Measurements from ENCODE around the gene EPHB6.

The EPHB6 gene

DNA sequence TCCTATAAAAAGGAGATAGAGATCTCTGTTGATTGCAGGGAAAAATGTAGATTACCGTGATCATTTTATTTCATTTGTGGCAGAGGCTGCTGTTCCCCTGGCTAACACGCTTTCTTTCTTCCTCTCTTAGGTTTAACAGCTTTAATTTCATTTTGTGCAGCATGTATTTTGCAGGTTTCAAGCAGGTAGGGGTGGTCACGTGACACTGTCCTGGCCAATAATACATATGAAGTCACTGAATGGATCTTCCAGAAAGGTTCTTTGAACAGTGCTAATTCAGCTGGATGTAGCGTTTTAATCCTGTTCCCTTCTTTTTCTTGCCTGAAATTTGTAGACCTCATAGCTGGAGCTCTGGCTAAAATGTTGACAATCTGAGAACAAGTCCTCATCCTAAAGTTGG is 3.6 kb upstream of the EPHB6 start:
- no peak for DNase-seq (ENCODE audit: low read depth)
- H3K4me3 ChIP-seq (ENCODE audit: low read length): no peak overlapping the region
- TF ChIP-seq, protein P1, sequence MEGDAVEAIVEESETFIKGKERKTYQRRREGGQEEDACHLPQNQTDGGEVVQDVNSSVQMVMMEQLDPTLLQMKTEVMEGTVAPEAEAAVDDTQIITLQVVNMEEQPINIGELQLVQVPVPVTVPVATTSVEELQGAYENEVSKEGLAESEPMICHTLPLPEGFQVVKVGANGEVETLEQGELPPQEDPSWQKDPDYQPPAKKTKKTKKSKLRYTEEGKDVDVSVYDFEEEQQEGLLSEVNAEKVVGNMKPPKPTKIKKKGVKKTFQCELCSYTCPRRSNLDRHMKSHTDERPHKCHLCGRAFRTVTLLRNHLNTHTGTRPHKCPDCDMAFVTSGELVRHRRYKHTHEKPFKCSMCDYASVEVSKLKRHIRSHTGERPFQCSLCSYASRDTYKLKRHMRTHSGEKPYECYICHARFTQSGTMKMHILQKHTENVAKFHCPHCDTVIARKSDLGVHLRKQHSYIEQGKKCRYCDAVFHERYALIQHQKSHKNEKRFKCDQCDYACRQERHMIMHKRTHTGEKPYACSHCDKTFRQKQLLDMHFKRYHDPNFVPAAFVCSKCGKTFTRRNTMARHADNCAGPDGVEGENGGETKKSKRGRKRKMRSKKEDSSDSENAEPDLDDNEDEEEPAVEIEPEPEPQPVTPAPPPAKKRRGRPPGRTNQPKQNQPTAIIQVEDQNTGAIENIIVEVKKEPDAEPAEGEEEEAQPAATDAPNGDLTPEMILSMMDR (conservative IDR thresholded peaks at IDR 0.05; ENCODE audit: low read depth, low read length): no peak

DNA sequence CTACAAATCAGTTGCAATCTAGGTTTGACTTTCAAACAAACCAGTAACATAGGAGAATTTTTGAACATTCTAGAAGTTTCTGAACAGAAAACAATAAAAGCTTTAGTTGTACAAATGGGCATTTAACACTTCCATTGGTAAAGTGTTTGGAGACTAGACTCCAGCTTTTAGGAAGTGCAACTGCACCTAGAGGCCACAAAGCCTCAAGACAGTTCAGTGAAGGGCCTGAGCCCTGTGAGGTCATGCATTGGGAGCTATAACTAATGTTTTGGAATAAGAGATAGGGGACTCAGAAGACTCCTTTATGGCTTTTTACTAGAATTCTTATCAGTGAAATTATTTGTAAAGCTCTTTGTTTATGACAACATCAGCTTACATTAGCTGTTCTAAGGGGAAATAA is 3.0 kb upstream of the EPHB6 start:
- no peak for DNase-seq (ENCODE audit: low read depth)
- TF ChIP-seq, protein P1 (conservative IDR thresholded peaks at IDR 0.05; ENCODE audit: low read depth, low read length): no peak
- no peak overlapping the region for H3K4me3 ChIP-seq (ENCODE audit: low read length)

DNA sequence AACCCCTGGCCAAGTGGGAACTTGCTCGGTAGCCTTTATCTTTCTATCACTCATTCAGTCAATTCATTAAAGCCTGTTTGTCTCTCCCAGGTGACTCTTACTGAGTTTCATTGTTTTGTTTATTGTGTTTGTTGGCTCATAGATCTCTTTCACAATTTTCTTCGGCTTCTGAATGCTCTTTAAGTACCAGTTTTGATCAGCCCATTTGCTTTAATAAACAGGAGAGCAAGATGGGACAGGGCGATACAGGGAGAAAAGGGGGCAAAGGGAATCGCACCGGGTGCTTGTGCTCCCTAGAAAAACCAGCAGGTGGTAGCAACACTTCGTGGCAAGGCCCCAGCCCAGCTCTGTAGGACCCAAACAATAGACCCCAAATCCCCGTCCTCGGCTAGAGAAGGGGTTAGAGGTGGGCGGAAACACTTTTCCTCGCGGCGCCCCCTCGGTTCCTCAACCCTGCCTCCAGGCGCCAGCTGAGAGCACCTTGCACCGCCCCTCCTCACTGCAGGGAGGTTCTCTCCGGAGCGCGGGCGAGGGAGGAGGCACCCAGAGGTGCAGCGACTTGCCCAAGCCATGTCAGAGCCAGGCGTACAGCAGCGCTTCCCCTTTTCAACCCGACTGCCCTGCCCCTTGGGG is 1.0 kb upstream of the EPHB6 start:
- TF ChIP-seq, protein P1 (conservative IDR thresholded peaks at IDR 0.05; ENCODE audit: low read depth, low read length): peak; percentile 83
- peak overlapping the region; percentile 75 for H3K4me3 ChIP-seq (ENCODE audit: low read length)
- DNase-seq (ENCODE audit: low read depth): no peak

DNA sequence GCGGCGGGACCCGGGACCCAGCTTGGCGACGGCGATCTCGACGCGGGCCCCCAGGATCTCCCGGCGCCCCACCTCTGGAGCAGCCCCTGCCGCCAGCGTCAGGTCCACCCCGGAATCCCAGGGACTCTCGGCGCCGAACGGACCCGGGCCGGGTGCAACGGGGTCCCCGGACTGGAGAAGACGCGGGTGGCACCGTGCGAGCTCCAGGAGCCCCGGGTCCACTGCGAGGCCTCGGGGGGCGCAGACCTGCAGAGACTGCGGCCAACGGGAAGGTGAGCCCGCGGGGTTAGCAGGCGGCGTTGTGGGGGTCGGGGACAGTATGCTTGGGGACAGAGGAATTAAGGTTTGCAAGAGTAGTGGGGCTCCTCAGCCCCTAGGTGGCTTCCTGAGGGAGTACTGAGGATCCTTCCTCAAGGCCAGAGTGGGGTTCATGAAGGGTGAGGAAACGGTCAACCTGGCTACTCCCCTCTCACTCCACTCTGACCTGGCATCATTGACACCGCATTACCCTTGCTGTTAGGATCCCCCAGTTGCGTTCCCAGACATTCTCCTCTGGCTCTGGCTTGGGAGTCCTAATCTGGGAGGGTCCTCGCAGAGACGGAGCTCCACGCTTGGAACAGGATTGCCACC is 353 bp downstream of the EPHB6 start:
- TF ChIP-seq, protein P1 (conservative IDR thresholded peaks at IDR 0.05; ENCODE audit: low read depth, low read length): peak; percentile 15
- DNase-seq (ENCODE audit: low read depth): no peak
- peak overlapping the region; percentile 43 for H3K4me3 ChIP-seq (ENCODE audit: low read length)

DNA sequence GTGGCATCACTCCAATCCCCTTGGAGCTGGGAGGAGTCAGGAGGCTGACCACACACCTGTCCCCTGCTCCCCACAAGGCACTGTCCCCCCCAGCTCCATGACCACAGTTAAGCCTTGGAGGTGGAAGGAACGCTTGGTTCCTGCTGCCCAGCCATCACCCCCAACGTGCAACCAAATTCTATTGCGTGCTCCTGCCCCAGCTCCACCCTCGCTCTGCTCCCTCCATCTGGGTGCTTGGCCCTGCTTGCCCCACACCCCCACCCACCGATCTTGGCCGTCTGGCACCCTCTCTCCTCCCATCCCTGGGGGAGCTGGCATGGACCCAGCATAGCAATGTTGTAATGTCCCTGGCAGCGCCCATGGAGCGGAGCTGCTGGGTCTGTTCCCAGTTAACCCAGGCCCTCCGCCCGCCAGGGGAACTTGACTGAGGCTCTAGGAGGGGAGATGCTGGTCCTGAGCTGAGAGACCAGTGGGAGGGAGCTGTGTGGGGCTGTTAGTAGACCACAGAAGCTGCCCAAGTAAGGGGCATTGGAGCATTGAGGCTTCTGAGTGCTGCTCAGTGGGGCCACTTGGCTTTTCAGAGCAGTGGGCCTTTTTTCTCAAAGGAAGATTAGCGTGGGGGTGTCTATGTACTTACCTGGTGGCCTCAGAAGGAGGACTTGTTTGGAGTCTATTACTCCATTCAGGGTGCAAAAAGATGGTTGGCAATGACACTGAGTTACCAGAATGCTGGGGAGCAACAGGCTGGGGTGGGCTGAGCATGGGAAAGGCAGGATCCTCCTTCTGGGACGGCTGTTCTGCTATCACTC is 1.1 kb downstream of the EPHB6 start:
- TF ChIP-seq, protein P1 (conservative IDR thresholded peaks at IDR 0.05; ENCODE audit: low read depth, low read length): no peak
- no peak overlapping the region for H3K4me3 ChIP-seq (ENCODE audit: low read length)

DNA sequence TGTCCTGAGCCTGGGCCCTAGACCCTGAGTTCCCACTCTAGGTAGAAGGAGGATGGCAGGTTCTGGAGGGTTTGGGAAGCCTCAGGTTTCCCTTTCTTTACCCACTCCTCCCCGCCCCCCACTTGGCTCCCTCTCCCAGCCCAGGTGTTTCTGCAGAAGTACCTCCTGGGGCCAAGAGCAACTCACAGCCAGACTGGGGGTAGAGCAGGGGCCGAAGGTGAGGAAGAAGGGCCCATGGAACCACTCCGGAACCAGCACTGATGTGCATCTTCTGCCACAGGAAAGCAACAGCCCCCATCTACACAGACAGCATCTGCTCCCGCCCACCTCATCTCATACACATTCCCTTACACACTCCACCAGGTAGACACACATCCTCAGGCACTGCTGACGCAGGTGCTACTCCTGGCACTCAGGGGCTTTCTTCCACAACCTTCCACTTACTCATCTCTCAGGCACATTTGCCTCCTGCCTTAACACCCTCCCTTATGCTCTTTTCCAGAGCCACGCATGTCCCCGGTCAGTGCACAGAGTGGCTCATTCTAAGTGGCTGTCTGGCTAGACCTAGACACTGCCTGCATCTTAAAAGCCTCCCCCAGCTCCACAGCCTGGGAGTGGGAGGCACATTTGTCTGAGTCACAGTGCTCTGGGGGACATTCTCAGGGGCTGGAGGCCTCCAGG is 1.8 kb downstream of the EPHB6 start:
- DNase-seq (ENCODE audit: low read depth): no peak
- TF ChIP-seq, protein P1 (conservative IDR thresholded peaks at IDR 0.05; ENCODE audit: low read depth, low read length): no peak
- no peak overlapping the region for H3K4me3 ChIP-seq (ENCODE audit: low read length)

More for the DNA sequence above, 1.1 kb downstream of the EPHB6 start:
- no peak for DNase-seq (ENCODE audit: low read depth)

All from retinal pigment epithelial cell (primary cell).